ENCODE results near the gene CPVL.
"Not testable (repeated sequence)": the region's sequence is repeated elsewhere in the genome, so short reads cannot be mapped to it uniquely, and the experiment has no call there.

Gene CPVL

GRCh38 chr7:29116361-29117200 lies 29.8 kb downstream of the CPVL start:
- no peak for DNase-seq

DNA sequence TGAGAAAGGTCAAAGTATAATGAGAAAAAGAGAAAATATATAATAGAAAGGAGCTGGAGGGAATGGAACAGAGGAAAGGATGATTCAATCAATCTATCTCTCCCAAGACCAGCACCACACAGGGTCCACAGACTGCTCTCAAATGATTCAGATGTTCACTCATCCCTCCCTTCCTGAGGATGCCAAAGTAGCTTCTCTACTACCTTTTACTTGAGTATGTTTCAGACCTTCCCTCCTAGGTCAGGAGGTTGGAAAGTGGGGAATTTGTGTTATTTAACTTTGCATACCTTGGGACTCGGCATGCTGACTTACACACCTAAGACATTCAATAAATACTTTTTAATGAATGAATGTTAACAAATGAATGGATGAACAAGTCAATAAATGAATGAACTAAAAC lies 30.6 kb downstream of the CPVL start:
- DNase-seq: no peak

DNA sequence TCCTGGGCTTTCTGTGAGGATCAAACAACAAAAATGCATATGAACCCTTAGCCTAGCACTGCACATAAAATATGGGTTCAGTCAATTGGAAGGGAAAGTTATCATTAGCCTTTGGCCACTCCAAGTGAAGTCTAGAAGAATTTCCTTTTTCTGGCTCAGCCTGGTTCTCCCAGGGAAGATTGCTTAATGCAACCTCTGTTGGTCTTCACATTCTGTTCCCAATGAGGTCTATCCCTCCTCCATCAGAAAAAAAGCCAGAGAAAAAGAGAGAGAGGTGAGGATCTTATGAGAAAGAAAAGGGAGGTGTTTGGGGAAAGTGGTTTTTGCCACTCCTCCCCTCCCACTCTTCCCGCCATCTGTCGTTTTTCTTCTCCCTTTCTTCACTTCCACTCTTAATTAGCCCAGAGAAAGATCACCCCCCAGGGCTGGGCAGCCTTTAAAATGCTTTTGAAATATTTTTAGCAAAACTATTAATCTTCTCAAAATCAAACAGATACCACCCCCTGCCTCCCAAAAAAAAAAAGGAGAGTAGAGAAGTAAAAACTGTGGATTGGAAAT lies 31.1 kb downstream of the CPVL start:
- no peak for DNase-seq

- not testable (repeated sequence) for DNase-seq
These were observed 32.1 kb downstream of the CPVL start for GRCh38 chr7:29114266-29114665.

GRCh38 chr7:29113384-29114102 lies 32.8 kb downstream of the CPVL start:
- DNase-seq: no peak

DNA sequence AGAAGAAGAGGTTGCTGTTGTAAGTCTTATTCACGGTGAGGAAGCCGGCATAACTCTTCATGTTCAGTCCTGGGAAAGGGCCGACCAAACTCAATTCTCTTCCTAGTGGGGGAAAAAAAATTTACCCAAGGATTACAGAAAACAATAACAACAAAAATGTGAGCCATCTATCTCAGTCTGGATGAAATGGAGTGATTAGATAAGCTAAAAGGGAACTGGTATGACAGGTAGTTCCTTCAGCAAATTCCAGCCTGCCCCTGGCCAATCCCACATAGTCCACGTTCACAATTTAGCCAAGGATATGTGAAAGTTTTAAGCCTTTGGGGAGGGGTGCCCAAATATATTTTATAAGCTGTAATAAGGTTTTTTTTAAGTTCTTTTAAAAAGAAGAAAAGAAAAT lies 33.6 kb downstream of the CPVL start:
- no peak for DNase-seq

- no peak for DNase-seq
These were observed 36.4 kb downstream of the CPVL start for GRCh38 chr7:29109899-29110298.

GRCh38 chr7:29109358-29109757 lies 37.0 kb downstream of the CPVL start:
- DNase-seq: no peak

GRCh38 chr7:29107056-29107455 lies 39.3 kb downstream of the CPVL start:
- DNase-seq: no peak

DNA sequence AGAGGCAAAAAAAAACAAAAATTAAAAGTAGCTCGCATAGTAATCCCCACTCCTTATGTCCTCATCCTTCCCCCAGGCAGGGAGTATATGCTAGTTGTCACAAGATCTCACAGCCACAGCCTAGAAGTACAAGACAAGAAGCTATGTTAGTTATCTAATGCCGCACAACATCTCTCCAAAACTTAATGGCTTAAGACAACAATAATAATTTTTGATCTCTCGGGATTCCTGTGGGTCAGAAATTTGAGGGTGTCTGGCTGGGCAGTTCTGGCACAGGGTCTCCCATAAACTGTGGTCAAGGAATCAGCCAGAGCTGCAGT lies 39.7 kb downstream of the CPVL start:
- DNase-seq: no peak

- DNase-seq: no peak
These were observed 40.3 kb downstream of the CPVL start for GRCh38 chr7:29105752-29106668.

- DNase-seq: no peak
These were observed 41.1 kb downstream of the CPVL start for GRCh38 chr7:29105191-29105590.

DNA sequence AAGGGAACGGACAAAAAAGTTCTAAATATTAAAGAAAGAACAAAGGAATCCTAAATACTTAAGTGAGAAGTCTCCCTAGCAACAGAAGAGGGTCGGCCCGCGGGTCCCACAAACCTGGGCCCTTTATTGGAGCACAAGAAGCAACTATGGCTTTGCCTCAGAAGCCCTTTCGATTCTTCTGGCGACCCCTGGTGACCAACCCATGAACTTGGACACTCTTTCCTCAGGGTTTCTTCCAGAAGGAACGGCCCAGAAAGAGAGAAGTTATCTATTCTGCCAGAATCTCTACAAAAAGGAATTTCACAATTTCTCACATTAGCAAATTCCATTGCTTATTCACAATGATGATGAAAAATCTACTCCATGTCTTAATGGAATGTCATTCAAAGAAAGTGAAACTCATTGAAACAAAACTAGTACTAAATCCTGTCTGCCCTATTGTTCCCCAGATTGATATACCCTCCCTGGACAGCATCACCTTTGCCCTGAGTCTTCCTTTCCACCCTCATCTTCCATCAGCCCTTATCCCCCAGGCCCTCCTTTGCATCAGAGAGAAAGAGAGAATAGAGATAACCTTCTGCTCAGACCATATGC lies 43.7 kb downstream of the CPVL start:
- DNase-seq: no peak

GRCh38 chr7:29100924-29101323 lies 45.4 kb downstream of the CPVL start:
- no peak for DNase-seq

- DNase-seq: no peak
These were observed 46.2 kb downstream of the CPVL start for GRCh38 chr7:29099896-29100847.

DNA sequence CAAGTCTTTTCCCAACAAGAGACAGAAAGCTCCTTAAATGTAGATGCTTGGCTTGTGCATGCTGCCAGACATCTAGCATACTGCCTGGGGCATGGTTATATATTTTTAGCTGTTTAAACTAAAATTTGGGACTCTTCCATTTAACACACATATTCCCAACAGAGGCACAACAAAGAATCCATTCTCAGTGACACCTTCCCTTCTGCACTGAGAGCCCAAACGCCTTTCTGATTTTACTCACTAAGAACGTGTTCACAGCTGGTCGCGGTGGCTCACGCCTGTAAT lies 49.9 kb downstream of the CPVL start:
- no peak for DNase-seq

- DNase-seq: no peak
These were observed 50.5 kb downstream of the CPVL start for GRCh38 chr7:29095631-29096445.

DNA sequence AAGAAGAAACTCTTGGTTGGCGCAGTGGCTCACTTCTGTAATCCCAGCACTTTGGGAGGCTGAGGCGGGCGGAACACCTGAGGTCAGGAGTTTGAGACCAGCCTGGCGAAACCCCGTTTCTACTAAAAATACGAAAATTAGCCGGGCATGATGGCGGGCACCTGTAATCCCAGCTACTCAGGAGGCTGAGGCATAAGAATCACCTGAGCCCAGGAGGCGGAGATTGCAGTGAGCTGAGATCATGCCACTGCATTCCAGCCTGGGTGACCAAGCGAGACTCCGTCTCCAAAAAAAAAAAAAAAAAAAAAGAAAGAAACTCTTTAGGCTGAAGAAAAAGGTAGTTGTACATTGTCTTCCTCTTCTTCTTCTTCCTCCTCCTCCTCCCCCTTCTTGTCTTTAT lies 53.2 kb downstream of the CPVL start:
- DNase-seq: not testable (repeated sequence)

DNA sequence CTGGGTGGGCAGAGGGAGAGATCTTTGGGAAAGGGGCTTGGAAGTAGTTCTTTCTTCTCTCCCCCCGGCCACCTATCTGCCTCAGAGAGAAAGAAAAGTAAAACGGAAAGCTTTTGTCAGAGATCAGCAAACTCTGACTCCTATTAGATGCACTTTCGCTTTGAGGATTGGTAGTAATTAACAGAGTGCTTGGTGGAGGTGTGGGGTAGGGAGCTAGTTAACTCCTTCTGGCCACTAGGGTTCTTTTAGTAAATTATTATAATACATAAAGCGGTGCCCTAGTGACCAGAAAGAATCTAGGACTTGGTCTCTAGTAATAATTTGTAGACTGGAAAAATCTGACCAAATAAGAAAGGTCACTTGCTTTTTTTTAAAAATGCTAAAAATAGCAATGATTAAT lies 54.6 kb downstream of the CPVL start:
- DNase-seq: no peak

GRCh38 chr7:29090836-29091601 lies 55.3 kb downstream of the CPVL start:
- DNase-seq: no peak
